SK-N-SH (cell line): Measurements from ENCODE around the gene C2CD4B. TPM values are rescaled to one million over a fixed set of nuclear protein-coding genes. Genes with fewer than 3 reads are reported as not detected.

ENCODE experiments used
- CTCF ChIA-PET: fragments of 300-600, 350-600 bp; formaldehyde crosslinking; extraction: SDS; loops from one replicate; lab custom pipeline; 2021; lab: Yijun Ruan, JAX
- POLR2A ChIA-PET: fragments of 350-600 bp; sonication (Branson Sonifier 250); formaldehyde crosslinking; extraction: SDS; loops from one replicate; lab custom pipeline; 2020; ENCODE audit warnings: antibody characterized with exemption, inconsistent platforms; lab: Yijun Ruan, JAX
- DNase-seq: peaks from one replicate; pipeline ENCODE4 v3.0.0; 2012
- H2AFZ ChIP-seq: fragments of 200-600 bp; sonication (generic); 2 replicates; pipeline ENCODE4 v1.8.1; 2016; ENCODE audit warnings: antibody characterized with exemption, mild to moderate bottlenecking, low read depth
- H3F3A ChIP-seq: fragments of 200-600 bp; sonication (generic); replicated peaks from 2 replicates; pipeline ENCODE3; 2016; ENCODE audit warnings: antibody characterized with exemption, mild to moderate bottlenecking; ENCODE audit not compliant: insufficient read depth
- H3K27ac ChIP-seq, 2 experiments: fragments of 200-500 bp in 1 of 2; fragments of 200-600 bp in 1 of 2; sonication (Bioruptor generic) in 1 of 2; sonication (generic), shearing (Covaris generic) in 1 of 2; 2 replicates each; pipeline versions ENCODE4 v1.5.1 to v1.6.1; 2014 to 2016; ENCODE audit warnings: low read depth in 2 of 2, inconsistent platforms in 1 of 2, low read length in 1 of 2, mild to moderate bottlenecking in 1 of 2, mixed read lengths in 1 of 2
- H3K27me3 ChIP-seq: fragments of 200-600 bp; sonication (generic), shearing (Covaris generic); 2 replicates; pipeline ENCODE4 v1.6.1; 2016; ENCODE audit warnings: mixed run types; ENCODE audit not compliant: insufficient read depth
- H3K36me3 ChIP-seq, 2 experiments: fragments of 200-500 bp in 1 of 2; fragments of 200-600 bp in 1 of 2; sonication (Bioruptor generic) in 1 of 2; sonication (generic) in 1 of 2; replicated peaks in 1 of 2; 2 replicates each; pipeline versions ENCODE3 to v1.5.1; 2014 to 2016; ENCODE audit warnings: low read length in 1 of 2, mild to moderate bottlenecking in 1 of 2; ENCODE audit not compliant: insufficient read depth in 2 of 2, control insufficient read depth in 1 of 2
- H3K4me1 ChIP-seq, 2 experiments: fragments of 200-500 bp in 1 of 2; fragments of 200-600 bp in 1 of 2; sonication (Bioruptor generic) in 1 of 2; sonication (generic), shearing (Covaris generic) in 1 of 2; 2 replicates each; pipeline versions ENCODE4 v1.5.1 to v1.6.1; 2014 to 2016; ENCODE audit warnings: low read depth in 1 of 2, low read length in 1 of 2, mixed run types in 1 of 2; ENCODE audit not compliant: insufficient read depth in 2 of 2, control insufficient read depth in 1 of 2
- H3K4me2 ChIP-seq: fragments of 200-600 bp; sonication (generic), shearing (Covaris generic); 2 replicates; pipeline ENCODE4 v1.6.1; 2017; ENCODE audit warnings: mixed run types
- H3K4me3 ChIP-seq, 2 experiments: fragments of 200-500 bp in 1 of 2; fragments of 200-600 bp in 1 of 2; sonication (Bioruptor generic) in 1 of 2; sonication (generic), shearing (Covaris generic) in 1 of 2; 2 replicates each; pipeline versions ENCODE4 v1.5.1 to v1.8.1; 2014 to 2016; ENCODE audit warnings: low read depth in 2 of 2, inconsistent platforms in 1 of 2, low read length in 1 of 2, mild to moderate bottlenecking in 1 of 2, mixed read lengths in 1 of 2, moderate library complexity in 1 of 2
- H3K79me2 ChIP-seq: fragments of 200-600 bp; sonication (generic); 2 replicates; pipeline ENCODE4 v1.8.1; 2017; ENCODE audit warnings: mild to moderate bottlenecking; ENCODE audit not compliant: insufficient read depth
- H3K9ac ChIP-seq: fragments of 200-600 bp; sonication (generic); 2 replicates; pipeline ENCODE4 v1.6.1; 2017; ENCODE audit warnings: mixed run types
- H3K9me2 ChIP-seq: fragments of 200-600 bp; sonication (generic); 2 replicates; pipeline ENCODE4 v1.6.1; 2017; ENCODE audit warnings: mixed run types
- H3K9me3 ChIP-seq: fragments of 200-600 bp; sonication (generic); 2 replicates; pipeline ENCODE4 v1.6.1; 2017; ENCODE audit warnings: mixed run types, mild to moderate bottlenecking, moderate library complexity
- H4K20me1 ChIP-seq: fragments of 200-600 bp; sonication (generic); 2 replicates; pipeline ENCODE4 v1.6.1; 2017; ENCODE audit warnings: mild to moderate bottlenecking, mixed run types; ENCODE audit not compliant: insufficient read depth
- CHD2 ChIP-seq: fragments of 150-350 bp; IDR thresholded peaks from 2 replicates; pipeline ENCODE4 v1.6.1; 2018; ENCODE audit warnings: low read length; ENCODE audit not compliant: partially characterized antibody
- EZH2phosphoT487 ChIP-seq: fragments of 200-600 bp; sonication (generic); IDR thresholded peaks from 2 replicates; pipeline ENCODE4 v1.6.1; 2017; ENCODE audit warnings: low read depth, mixed run types, mild to moderate bottlenecking, antibody characterized with exemption, moderate library complexity, borderline replicate concordance
- FOSL2 ChIP-seq: IDR thresholded peaks from 2 replicates; pipeline ENCODE4 v1.4.0; 2012; ENCODE audit warnings: low read depth, mild to moderate bottlenecking, moderate library complexity, borderline replicate concordance
- GABPA ChIP-seq: IDR thresholded peaks from 2 replicates; pipeline ENCODE4 v1.4.0; 2012; ENCODE audit warnings: low read depth, mild to moderate bottlenecking
- JUND ChIP-seq: IDR thresholded peaks from 2 replicates; pipeline ENCODE4 v1.4.0; 2012
- MXI1 ChIP-seq: IDR thresholded peaks from 2 replicates; pipeline ENCODE4 v1.6.1; 2012; ENCODE audit warnings: mild to moderate bottlenecking, low read depth, low read length, improper control_type of control experiment
- NRF1 ChIP-seq: IDR thresholded peaks from 2 replicates; pipeline ENCODE4 v1.6.1; 2012; ENCODE audit warnings: low read depth, mild to moderate bottlenecking, low read length
- POLR2AphosphoS5 ChIP-seq: IDR thresholded peaks from 2 replicates; pipeline ENCODE4 v1.6.1; 2012; ENCODE audit warnings: low read depth, low read length
- RXRA ChIP-seq: IDR thresholded peaks from 2 replicates; pipeline ENCODE4 v1.4.0; 2012; ENCODE audit warnings: low read depth, mild to moderate bottlenecking, borderline replicate concordance
- SMC3 ChIP-seq: IDR thresholded peaks from 2 replicates; pipeline ENCODE4 v1.6.1; 2012; ENCODE audit warnings: low read depth, low read length, improper control_type of control experiment
- TAF1 ChIP-seq: IDR thresholded peaks from 2 replicates; pipeline ENCODE4 v1.6.1; 2012; ENCODE audit warnings: low read depth, mild to moderate bottlenecking, low read length, moderate library complexity, borderline replicate concordance
- ZBTB33 ChIP-seq: IDR thresholded peaks from 2 replicates; pipeline ENCODE4 v1.4.0; 2012; ENCODE audit warnings: low read depth, borderline replicate concordance
- WGBS: methylation state at CpG from one replicate; pipeline ENCODE4 v1.1.6; 2017; ENCODE audit warnings: low lambda C conversion rate; 5-methylcytosine and 5-hydroxymethylcytosine counted together
- polyA plus RNA-seq, 3 experiments: library from polyadenylated mRNA; depleted of rRNA; stranded (reverse); fragments of >200 nt; gene quantifications; 2 replicates each; pipeline ENCODE4 v1.2.3, GENCODE V29; 2012

The C2CD4B gene
- polyA plus RNA-seq, 1 of the 3 experiments (the other 2 are of a cell fraction) = not detected

GRCh38 chr15:62121273-62122015, 43.6 kb downstream of the C2CD4B start:
- Histone ChIP-seq H3K4me3 (no peak overlapping the region), H3K36me3 (no peaks in the 10 kb centered on the region), H3K27me3 (no peaks in the 10 kb centered on the region), H3K4me1 (peaks cover 16 to 20% of the 10 kb centered on the region in 2 experiments; a peak in 3 of 4 replicates), H2AFZ (no peak overlapping the region), H3K9me2 (no peaks in the 10 kb centered on the region), H3K4me2 (no peak overlapping the region), H4K20me1 (no peaks in the 10 kb centered on the region), H3K79me2 (no peaks in the 10 kb centered on the region), H3F3A (no peaks in the 10 kb centered on the region), H3K27ac (no peak overlapping the region), H3K9me3 (no peaks in the 10 kb centered on the region), H3K9ac (no peak overlapping the region)
- no peak for DNase-seq
- no peak for TF ChIP-seq ZBTB33
- ChIA-PET POLR2A (no interaction called here), CTCF (interaction anchor here (1.1 kb wide), 1 partner anchor 18 kb away, joined by 3 read pairs; no protein-coding TSS in a partner anchor)
- 76% methylated on average over 8 of the region's 8 CpGs for WGBS

- Histone ChIP-seq H3K4me3 (no peak overlapping the region), H3K36me3 (no peaks in the 10 kb centered on the region), H3K27me3 (no peaks in the 10 kb centered on the region), H2AFZ (no peak overlapping the region), H3K27ac (no peak overlapping the region), H3K79me2 (no peaks in the 10 kb centered on the region), H4K20me1 (no peaks in the 10 kb centered on the region), H3F3A (no peaks in the 10 kb centered on the region), H3K9me2 (no peaks in the 10 kb centered on the region), H3K9ac (no peak overlapping the region), H3K9me3 (no peaks in the 10 kb centered on the region), H3K4me1 (peaks cover 16 to 20% of the 10 kb centered on the region in 2 experiments; a peak in 3 of 4 replicates), H3K4me2 (no peak overlapping the region)
- TF ChIP-seq JUND (no peak), GABPA (no peak), RXRA (no peak), MXI1 (no peak), SMC3 (no peak), NRF1 (no peak), POLR2AphosphoS5 (no peak), FOSL2 (no peak), EZH2phosphoT487 (no peak), CHD2 (no peak), ZBTB33 (no peak), TAF1 (no peak)
- ChIA-PET CTCF (interaction anchor here (1.1 kb wide), 1 partner anchor 19 kb away, joined by 3 read pairs; no protein-coding TSS in a partner anchor), POLR2A (no interaction called here)
- WGBS = 94% methylated on average over 5 of the region's 5 CpGs
- no peak for DNase-seq
Measured at GRCh38 chr15:62120776-62121175, 44.3 kb downstream of the C2CD4B start.
